Muscle of arm (tissue), 14 donors: ENCODE results near the gene OR8K1. TPM values are rescaled to one million over a fixed set of nuclear protein-coding genes. Genes with fewer than 3 reads are reported as not detected.

ENCODE experiments used
- DNase-seq: peaks from one replicate; pipeline ENCODE4 v3.0.0-alpha.2; 2013
- long read RNA-seq, 11 donors: transcript quantifications; one replicate each; lab custom pipeline, GENCODE V29; 2026
- polyA plus RNA-seq, 12 donors: library from polyadenylated mRNA; unstranded; fragments of 120-200 nt; gene quantifications; one replicate each; pipeline ENCODE4 v1.2.1, GENCODE V29; 2013; ENCODE audit not compliant: insufficient read length in 12 of 12

Gene OR8K1
- not detected for polyA plus RNA-seq
- long read RNA-seq, donor 1, result 0 reads
- long read RNA-seq, donor 2, partial matches to known transcripts, result 0 of 1 reads
- long read RNA-seq, donor 2, other reads (novel, unspliced or antisense), result 0 of 1 reads
- long read RNA-seq, donor 3, result 0 reads
- long read RNA-seq, donor 4, result 0 reads
- long read RNA-seq, donor 5, result 0 reads
- long read RNA-seq, donor 6, result 0 reads
- long read RNA-seq, donor 7, result 0 reads
- long read RNA-seq, donor 8, result 0 reads
- long read RNA-seq, donor 9, result 0 reads
- long read RNA-seq, donor 10, result 0 reads
- long read RNA-seq, donor 11, result 0 reads

DNA sequence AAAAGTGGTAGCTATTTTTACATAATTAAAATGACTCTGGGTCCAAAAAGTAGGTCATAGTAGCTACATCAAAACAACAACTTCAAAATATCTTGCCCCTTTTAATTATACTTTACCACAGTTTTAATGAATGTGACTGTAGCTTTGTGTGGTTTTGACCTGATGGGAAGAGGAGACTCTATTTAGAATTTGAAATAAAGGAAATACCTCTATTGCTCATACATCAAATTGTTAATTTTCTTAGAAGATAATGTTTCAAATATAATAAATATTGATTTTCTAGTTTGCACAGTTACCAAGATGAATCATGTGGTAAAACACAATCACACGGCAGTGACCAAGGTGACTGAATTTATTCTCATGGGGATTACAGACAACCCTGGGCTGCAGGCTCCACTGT lies at the start of gene OR8K1:
TSS of gene OR8K1 (plus strand) at position 301 of the 400 bp plus-strand sequence. CDS start at position 301, 0 bp downstream.
- no peak for DNase-seq

DNA sequence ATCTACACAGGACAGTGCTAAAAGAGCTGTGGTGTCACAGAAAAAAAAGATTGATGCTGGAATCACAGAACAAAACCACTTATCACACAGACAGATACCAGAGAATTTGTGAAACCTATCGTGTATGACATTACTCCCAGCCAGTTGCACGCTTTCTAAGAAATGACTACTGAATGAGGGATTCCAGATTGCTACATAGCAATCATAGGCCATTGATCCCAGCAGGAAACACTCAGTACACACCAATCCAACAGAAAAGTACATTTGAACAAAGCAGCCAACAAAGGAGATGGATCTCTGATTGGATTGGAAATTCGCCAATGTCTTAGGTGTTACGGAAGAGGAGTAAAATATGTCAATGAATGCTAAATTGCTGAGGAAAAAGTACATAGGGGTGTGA lies 48.9 kb upstream of the OR8K1 start:
- DNase-seq, result no peak

GRCh38 chr11:56307836-56308235 lies 38.0 kb upstream of the OR8K1 start:
- DNase-seq, result no peak

GRCh38 chr11:56314844-56315243 lies 31.0 kb upstream of the OR8K1 start, which contains the start of gene OR8K3:
Gene OR8K3 (plus strand): TSS chr11:56315144. CDS start chr11:56318307, 3,163 bp downstream.
- no peak for DNase-seq

- DNase-seq, result no peak
Measured at GRCh38 chr11:56331861-56332491, 13.9 kb upstream of the OR8K1 start.

GRCh38 chr11:56333156-56333555 lies 12.7 kb upstream of the OR8K1 start:
- no peak for DNase-seq

DNA sequence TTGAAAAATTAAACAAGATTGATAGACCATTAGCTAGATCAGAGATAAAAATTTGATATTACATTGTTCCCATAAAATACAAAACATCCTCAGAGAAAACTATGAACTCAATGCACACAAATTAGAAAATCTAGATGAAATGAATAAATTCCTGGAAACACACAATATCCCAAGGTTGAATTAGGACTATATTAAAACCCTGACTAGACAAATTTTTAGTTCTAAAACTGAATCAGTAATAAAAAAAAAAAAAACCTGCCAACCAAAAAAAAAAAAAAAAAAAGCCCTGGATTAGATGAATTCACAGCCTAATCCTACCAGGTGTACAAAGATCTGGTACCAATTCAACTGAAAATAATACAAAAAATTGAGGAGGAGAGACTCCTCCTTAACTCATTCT lies 5.5 kb upstream of the OR8K1 start:
- no peak for DNase-seq

DNA sequence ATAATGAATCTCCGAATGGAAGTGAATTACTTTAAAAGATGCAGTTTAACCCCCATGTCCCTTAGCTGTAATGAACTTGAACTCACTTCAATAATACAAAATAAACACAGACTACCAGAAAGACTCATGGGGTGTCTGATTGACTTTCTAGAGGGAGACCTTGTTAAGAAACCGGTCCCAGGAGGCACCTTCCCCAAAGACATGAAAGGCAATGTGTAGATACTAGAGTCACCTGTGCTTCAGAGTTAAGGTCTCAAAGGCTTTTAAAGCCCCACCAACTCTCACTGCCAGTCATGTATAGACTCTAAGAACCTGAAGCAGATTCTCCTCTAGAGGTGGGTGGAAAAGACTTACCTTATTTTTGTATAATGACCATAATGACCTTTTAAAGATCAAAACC lies 8.2 kb downstream of the OR8K1 start, which contains the start of gene OR8J1:
TSS of gene OR8J1 (plus strand) at position 301 of the 400 bp plus-strand sequence. CDS start 5,956 bp downstream, outside the sequence.
- DNase-seq, result no peak

DNA sequence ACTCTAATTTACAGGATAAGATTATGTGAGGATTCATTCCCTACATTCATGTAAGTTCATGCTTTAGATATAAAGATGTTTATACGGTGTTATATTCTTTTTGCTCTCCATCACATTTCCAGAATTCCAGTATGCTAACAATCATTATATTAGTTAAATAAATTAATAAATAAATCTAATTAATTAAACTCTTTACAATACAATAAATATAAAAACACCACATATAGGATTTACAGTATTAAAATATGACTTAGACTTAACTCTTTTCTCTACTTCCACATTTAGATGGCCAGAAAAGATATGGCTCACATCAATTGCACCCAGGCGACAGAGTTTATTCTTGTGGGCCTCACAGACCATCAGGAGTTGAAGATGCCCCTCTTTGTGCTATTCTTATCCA lies 29.5 kb downstream of the OR8K1 start, which contains the start of gene OR8U1:
TSS of gene OR8U1 (plus strand) at position 301 of the 400 bp plus-strand sequence. CDS start at position 301, 0 bp downstream.
- no peak for DNase-seq

- DNase-seq, result no peak
Measured at GRCh38 chr11:56380120-56380519, 34.3 kb downstream of the OR8K1 start.

DNA sequence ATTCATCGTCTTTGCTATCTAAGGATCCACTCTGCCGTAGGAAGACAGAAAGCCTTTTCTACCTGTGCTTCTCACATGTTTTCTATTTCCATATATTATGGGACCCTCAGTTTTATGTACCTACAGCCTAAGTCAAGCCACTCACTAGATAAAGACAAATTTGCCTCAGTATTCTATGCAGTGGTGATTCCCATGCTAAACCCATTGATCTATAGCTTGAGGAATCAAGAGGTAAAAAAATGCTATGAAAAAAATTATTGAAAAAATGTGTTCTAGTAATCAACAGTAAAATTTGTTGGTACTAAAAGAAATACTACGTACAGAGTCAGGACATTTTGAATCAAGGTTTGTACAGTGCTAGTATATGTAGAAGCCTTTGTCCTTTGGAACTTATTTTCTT lies 48.5 kb downstream of the OR8K1 start:
- DNase-seq, result no peak

DNA sequence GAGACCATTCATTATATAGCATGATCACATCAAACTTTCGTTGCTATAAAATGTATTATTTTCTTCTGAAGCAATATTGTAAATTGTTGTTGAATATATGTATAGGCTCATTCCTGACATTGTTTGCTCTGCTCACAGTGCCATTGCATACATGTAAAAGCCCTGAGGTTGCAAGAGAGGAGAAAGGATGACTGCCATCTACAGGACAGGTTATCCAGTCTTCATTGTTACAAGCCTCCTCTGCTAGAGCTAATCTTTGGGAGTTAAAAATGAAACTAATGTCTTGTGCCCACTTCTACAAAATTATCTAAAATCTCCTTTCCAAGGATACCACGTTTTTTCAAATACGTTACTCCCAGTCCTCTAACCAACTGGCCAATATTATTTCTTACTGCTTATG lies 50.2 kb downstream of the OR8K1 start:
- DNase-seq, result no peak

Other genes starting within 250 kb of the OR8K1 start
- gene OR8H2, start 242.4 kb upstream of the OR8K1 start, polyA plus RNA-seq, result under 1 TPM in 1 of 12 donors, not detected in 11; 0.05 TPM
- not detected for gene OR8H3, start 223.7 kb upstream of the OR8K1 start, polyA plus RNA-seq
- gene OR8J3, start 205.8 kb upstream of the OR8K1 start, polyA plus RNA-seq, result not detected
- gene OR8K5, start 185.7 kb upstream of the OR8K1 start, polyA plus RNA-seq, result not detected
- not detected for gene OR5J2, start 169.4 kb upstream of the OR8K1 start, polyA plus RNA-seq
- gene OR5T2, start 111.8 kb upstream of the OR8K1 start, polyA plus RNA-seq, result not detected
- not detected for gene OR5T3, start 93.8 kb upstream of the OR8K1 start, polyA plus RNA-seq
- gene OR5T1, start 71.9 kb upstream of the OR8K1 start, polyA plus RNA-seq, result not detected
- not detected for gene OR8H1, start 53.8 kb upstream of the OR8K1 start, polyA plus RNA-seq
- gene OR8K3, start 30.9 kb upstream of the OR8K1 start, polyA plus RNA-seq, result not detected
- gene OR8J1, start 8.3 kb downstream of the OR8K1 start, polyA plus RNA-seq, result not detected
- not detected for gene OR8U1, start 29.6 kb downstream of the OR8K1 start, polyA plus RNA-seq
- gene OR5AL1, start 66.7 kb downstream of the OR8K1 start, polyA plus RNA-seq, result not detected
- not detected for gene OR5M3, start 127.3 kb downstream of the OR8K1 start, polyA plus RNA-seq
- gene OR5M8, start 145.3 kb downstream of the OR8K1 start, polyA plus RNA-seq, result not detected
- not detected for gene OR5M11, start 197.2 kb downstream of the OR8K1 start, polyA plus RNA-seq
- gene OR5M10, start 231.7 kb downstream of the OR8K1 start, polyA plus RNA-seq, result not detected